HG03354 (cell line): Measurements from ENCODE around the gene C19orf47.

Source experiments
- ATAC-seq: cut with Tn5 transposase; IDR thresholded peaks from one replicate; pipeline ENCODE4 v1.9.1; 2021; ENCODE audit warnings: mild to moderate bottlenecking; ENCODE audit not compliant: unreplicated experiment, poor library complexity, severe bottlenecking

The C19orf47 gene

GRCh38 chr19:40271706-40272105, 76.5 kb downstream of the C19orf47 start:
- ATAC-seq: no peak

- no peak for ATAC-seq
These were observed 77.7 kb downstream of the C19orf47 start for GRCh38 chr19:40270362-40271089.
